ENCODE data around the gene PTX3.

Gene PTX3

GRCh38 chr3:157479464-157480243, 43.0 kb downstream of the PTX3 start:
- DNase-seq, result no peak

GRCh38 chr3:157487339-157487738, 50.7 kb downstream of the PTX3 start:
- DNase-seq, result no peak

GRCh38 chr3:157488144-157488543, 51.5 kb downstream of the PTX3 start:
- DNase-seq, result no peak

DNA sequence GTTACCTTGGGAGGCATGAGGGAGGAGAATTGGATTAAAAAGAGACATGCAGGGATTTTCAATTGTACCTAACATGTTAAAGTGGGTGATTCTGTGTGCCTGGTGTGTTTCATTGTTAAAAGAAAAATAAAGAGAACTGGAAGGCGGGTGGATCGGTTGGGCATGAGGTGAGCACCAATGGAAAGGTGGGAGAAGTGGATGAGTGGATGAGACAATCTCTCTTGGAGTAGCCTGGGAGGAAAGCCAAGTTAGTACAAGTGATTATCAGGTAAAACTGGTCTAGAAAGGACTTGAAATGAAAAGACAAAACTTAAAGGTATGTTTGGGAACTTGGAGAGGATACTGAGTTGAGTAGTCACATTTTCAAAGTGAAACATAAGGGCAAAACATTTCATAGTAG, 54.5 kb downstream of the PTX3 start:
- no peak for DNase-seq
